Measurements from ENCODE around the gene CES3.

The CES3 gene

DNA sequence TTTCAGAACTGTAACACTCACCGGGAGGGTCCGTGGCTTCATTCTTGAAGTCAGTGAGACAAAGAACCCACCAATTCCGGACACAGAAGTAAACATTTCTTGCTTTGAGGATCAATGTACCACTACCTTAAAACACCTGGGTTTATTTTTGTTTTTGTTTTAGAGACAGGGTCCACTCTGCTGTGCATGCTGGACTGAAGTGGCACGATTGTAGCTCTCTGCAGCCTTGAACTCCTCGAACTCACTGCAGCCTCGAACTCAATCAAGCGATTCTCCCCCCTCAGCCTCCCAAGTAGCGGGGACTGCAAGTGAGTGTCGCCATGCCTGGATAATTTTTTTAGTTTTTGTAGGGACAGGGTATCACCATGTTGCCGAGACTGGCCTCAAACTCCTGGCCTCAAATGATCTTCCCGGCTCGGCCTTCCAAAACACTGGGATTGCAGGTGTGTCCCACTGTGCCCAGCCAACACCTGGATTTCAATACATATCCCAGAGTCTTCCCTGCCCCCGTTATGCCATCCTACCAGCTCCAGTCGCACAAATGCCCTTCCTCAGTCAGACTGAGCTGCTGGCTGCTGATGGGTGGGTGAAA is 14.3 kb downstream of the CES3 start:
- no peak overlapping the region for H3K27ac ChIP-seq (ENCODE audit: low read depth, low read length)
- no peak overlapping the region for H3K18ac ChIP-seq (ENCODE audit: low read length)
- H3K4me2 ChIP-seq (ENCODE audit: low read length) = no peak overlapping the region
- no peaks in the 10 kb centered on the region for H3K27me3 ChIP-seq (ENCODE audit: insufficient read depth, low read length, poor library complexity)
- H3K4me3 ChIP-seq (ENCODE audit: low read length) = no peak overlapping the region
- no peaks in the 10 kb centered on the region for H3K4me1 ChIP-seq (ENCODE audit: control insufficient read depth, low read depth, low read length)
- H3K36me3 ChIP-seq (ENCODE audit: control insufficient read depth, insufficient read depth, low read length) = no peaks in the 10 kb centered on the region
- H2BK5ac ChIP-seq (ENCODE audit: low read length) = no peak overlapping the region
- H2AK5ac ChIP-seq (ENCODE audit: low read length) = no peak overlapping the region
- no peak overlapping the region for H3K56ac ChIP-seq (ENCODE audit: low read length)
- no peaks in the 10 kb centered on the region for H3K79me1 ChIP-seq (ENCODE audit: low read length)
- H2BK15ac ChIP-seq (replicated peaks; ENCODE audit: low read depth) = no peak overlapping the region
- WGBS (ENCODE audit: extremely low coverage, insufficient coverage, low lambda C conversion rate) = no CpG with 5 or more reads among the region's 14 CpGs
- no peak overlapping the region for H3K9ac ChIP-seq (ENCODE audit: low read length)
- no peak overlapping the region for H3K23ac ChIP-seq (ENCODE audit: low read length)
- DNase-seq = no peak
- H2BK120ac ChIP-seq (ENCODE audit: low read depth, low read length) = no peak overlapping the region
- no peak overlapping the region for H4K5ac ChIP-seq (ENCODE audit: low read length)
- no peak overlapping the region for H3K4ac ChIP-seq (ENCODE audit: low read depth, low read length)
- no peak overlapping the region for H4K8ac ChIP-seq (ENCODE audit: low read depth, low read length)
- no peaks in the 10 kb centered on the region for H3K79me2 ChIP-seq (ENCODE audit: control insufficient read depth, insufficient read depth, low read length)

- Histone ChIP-seq H2BK5ac (ENCODE audit: low read length) (no peak overlapping the region), H3K79me2 (ENCODE audit: control insufficient read depth, insufficient read depth, low read length) (no peaks in the 10 kb centered on the region), H3K4me2 (ENCODE audit: low read length) (no peak overlapping the region), H3K36me3 (ENCODE audit: control insufficient read depth, insufficient read depth, low read length) (no peaks in the 10 kb centered on the region), H2BK120ac (ENCODE audit: low read depth, low read length) (no peak overlapping the region), H2BK15ac (replicated peaks; ENCODE audit: low read depth) (no peak overlapping the region), H3K56ac (ENCODE audit: low read length) (no peak overlapping the region), H3K4ac (ENCODE audit: low read depth, low read length) (no peak overlapping the region), H2AK5ac (ENCODE audit: low read length) (no peak overlapping the region), H3K27me3 (ENCODE audit: insufficient read depth, low read length, poor library complexity) (no peaks in the 10 kb centered on the region), H3K79me1 (ENCODE audit: low read length) (no peaks in the 10 kb centered on the region), H4K8ac (ENCODE audit: low read depth, low read length) (no peak overlapping the region), H3K4me1 (ENCODE audit: control insufficient read depth, low read depth, low read length) (no peaks in the 10 kb centered on the region), H3K23ac (ENCODE audit: low read length) (no peak overlapping the region), H3K27ac (ENCODE audit: low read depth, low read length) (no peak overlapping the region), H3K4me3 (ENCODE audit: low read length) (no peak overlapping the region), H3K18ac (ENCODE audit: low read length) (no peak overlapping the region), H3K9ac (ENCODE audit: low read length) (no peak overlapping the region), H4K5ac (ENCODE audit: low read length) (no peak overlapping the region)
- no peak for DNase-seq
- WGBS (ENCODE audit: extremely low coverage, insufficient coverage, low lambda C conversion rate) = no CpG with 5 or more reads among the region's 13 CpGs
These were observed 15.7 kb downstream of the CES3 start for GRCh38 chr16:66976746-66977145.

GRCh38 chr16:66977341-66978113 is 16.5 kb downstream of the CES3 start:
- Histone ChIP-seq H3K27me3 (ENCODE audit: insufficient read depth, low read length, poor library complexity) (no peaks in the 10 kb centered on the region), H3K4ac (ENCODE audit: low read depth, low read length) (no peak overlapping the region), H2AK5ac (ENCODE audit: low read length) (no peak overlapping the region), H3K27ac (ENCODE audit: low read depth, low read length) (no peak overlapping the region), H3K36me3 (ENCODE audit: control insufficient read depth, insufficient read depth, low read length) (no peaks in the 10 kb centered on the region), H3K79me2 (ENCODE audit: control insufficient read depth, insufficient read depth, low read length) (no peaks in the 10 kb centered on the region), H4K5ac (ENCODE audit: low read length) (no peak overlapping the region), H3K4me2 (ENCODE audit: low read length) (no peak overlapping the region), H3K9ac (ENCODE audit: low read length) (no peak overlapping the region), H3K56ac (ENCODE audit: low read length) (no peak overlapping the region), H2BK120ac (ENCODE audit: low read depth, low read length) (no peak overlapping the region), H3K4me3 (ENCODE audit: low read length) (no peak overlapping the region), H2BK5ac (ENCODE audit: low read length) (no peak overlapping the region), H3K79me1 (ENCODE audit: low read length) (no peaks in the 10 kb centered on the region), H4K8ac (ENCODE audit: low read depth, low read length) (no peak overlapping the region), H3K18ac (ENCODE audit: low read length) (no peak overlapping the region), H3K4me1 (ENCODE audit: control insufficient read depth, low read depth, low read length) (no peaks in the 10 kb centered on the region), H3K23ac (ENCODE audit: low read length) (no peak overlapping the region), H2BK15ac (replicated peaks; ENCODE audit: low read depth) (no peak overlapping the region)
- no CpG with 5 or more reads among the region's 15 CpGs for WGBS (ENCODE audit: extremely low coverage, insufficient coverage, low lambda C conversion rate)
- DNase-seq = peak; percentile 84

GRCh38 chr16:66979011-66979717 is 18.1 kb downstream of the CES3 start:
- Histone ChIP-seq H3K23ac (ENCODE audit: low read length) (no peak overlapping the region), H3K18ac (ENCODE audit: low read length) (no peak overlapping the region), H2AK5ac (ENCODE audit: low read length) (no peak overlapping the region), H4K8ac (ENCODE audit: low read depth, low read length) (no peak overlapping the region), H3K4me1 (ENCODE audit: control insufficient read depth, low read depth, low read length) (no peaks in the 10 kb centered on the region), H3K4me2 (ENCODE audit: low read length) (no peak overlapping the region), H3K79me1 (ENCODE audit: low read length) (no peaks in the 10 kb centered on the region), H3K4ac (ENCODE audit: low read depth, low read length) (no peak overlapping the region), H3K9ac (ENCODE audit: low read length) (no peak overlapping the region), H2BK5ac (ENCODE audit: low read length) (no peak overlapping the region), H2BK120ac (ENCODE audit: low read depth, low read length) (no peak overlapping the region), H3K79me2 (ENCODE audit: control insufficient read depth, insufficient read depth, low read length) (no peaks in the 10 kb centered on the region), H3K56ac (ENCODE audit: low read length) (no peak overlapping the region), H3K27me3 (ENCODE audit: insufficient read depth, low read length, poor library complexity) (no peaks in the 10 kb centered on the region), H3K36me3 (ENCODE audit: control insufficient read depth, insufficient read depth, low read length) (no peaks in the 10 kb centered on the region), H2BK15ac (replicated peaks; ENCODE audit: low read depth) (no peak overlapping the region), H4K5ac (ENCODE audit: low read length) (no peak overlapping the region), H3K4me3 (ENCODE audit: low read length) (no peak overlapping the region), H3K27ac (ENCODE audit: low read depth, low read length) (no peak overlapping the region)
- no peak for DNase-seq
- no CpG with 5 or more reads among the region's 16 CpGs for WGBS (ENCODE audit: extremely low coverage, insufficient coverage, low lambda C conversion rate)

DNA sequence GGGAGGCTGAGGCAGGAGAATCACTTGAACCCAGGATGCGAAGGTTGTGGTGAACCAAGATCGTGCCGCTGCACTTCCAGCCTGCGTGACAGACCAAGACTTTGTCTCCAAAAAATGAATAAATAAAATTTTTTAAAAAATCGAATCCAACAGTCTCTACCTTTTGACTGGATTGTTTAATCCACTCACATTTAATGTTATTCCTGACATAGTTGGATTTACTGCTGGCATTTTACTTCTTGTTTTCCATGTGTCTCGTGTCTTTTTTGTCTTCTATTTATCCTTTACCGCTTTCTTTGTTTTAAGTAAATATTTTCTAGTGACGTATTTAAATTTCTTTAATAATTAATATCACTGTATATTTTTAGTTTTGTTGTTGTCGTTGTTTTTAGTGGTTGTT is 22.0 kb downstream of the CES3 start:
- Histone ChIP-seq H3K4ac (ENCODE audit: low read depth, low read length) (no peak overlapping the region), H4K8ac (ENCODE audit: low read depth, low read length) (no peak overlapping the region), H3K23ac (ENCODE audit: low read length) (no peak overlapping the region), H2AK5ac (ENCODE audit: low read length) (no peak overlapping the region), H3K79me1 (ENCODE audit: low read length) (no peaks in the 10 kb centered on the region), H3K27ac (ENCODE audit: low read depth, low read length) (no peak overlapping the region), H3K9ac (ENCODE audit: low read length) (no peak overlapping the region), H3K4me2 (ENCODE audit: low read length) (no peak overlapping the region), H2BK5ac (ENCODE audit: low read length) (no peak overlapping the region), H2BK120ac (ENCODE audit: low read depth, low read length) (no peak overlapping the region), H3K18ac (ENCODE audit: low read length) (no peak overlapping the region), H3K27me3 (ENCODE audit: insufficient read depth, low read length, poor library complexity) (no peaks in the 10 kb centered on the region), H4K5ac (ENCODE audit: low read length) (no peak overlapping the region), H3K56ac (ENCODE audit: low read length) (no peak overlapping the region), H3K4me3 (ENCODE audit: low read length) (no peak overlapping the region), H3K79me2 (ENCODE audit: control insufficient read depth, insufficient read depth, low read length) (no peaks in the 10 kb centered on the region), H2BK15ac (replicated peaks; ENCODE audit: low read depth) (no peak overlapping the region), H3K4me1 (ENCODE audit: control insufficient read depth, low read depth, low read length) (no peaks in the 10 kb centered on the region), H3K36me3 (ENCODE audit: control insufficient read depth, insufficient read depth, low read length) (no peaks in the 10 kb centered on the region)
- no peak for DNase-seq
- 100% methylated on average over 2 of the region's 9 CpGs for WGBS (ENCODE audit: extremely low coverage, insufficient coverage, low lambda C conversion rate)

Measured in mesendoderm (in vitro differentiated cells).